OCI-LY7 (cell line): ENCODE data around the gene SCARB1.

ENCODE experiments used
- CTCF ChIP-seq: fragments of 200-600 bp; sonication (generic); conservative IDR thresholded peaks from 2 replicates; pipeline ENCODE4 v1.5.1; 2014; ENCODE audit warnings: mild to moderate bottlenecking, antibody characterized with exemption, low read length, moderate library complexity, mixed read lengths
- EZH2phosphoT487 ChIP-seq: fragments of 200-600 bp; sonication (generic); IDR thresholded peaks from 2 replicates; pipeline ENCODE4 v1.6.1; 2018; ENCODE audit warnings: low read depth, borderline replicate concordance, mild to moderate bottlenecking, mixed run types, antibody characterized with exemption, low read length, moderate library complexity, mixed read lengths

- TF ChIP-seq CTCF: no peak
- TF ChIP-seq EZH2phosphoT487: no peak
Measured at GRCh38 chr12:124853781-124854636, 9.7 kb downstream of the SCARB1 start.
